Measurements from ENCODE around the gene ZSCAN9. TPM values are rescaled to one million over a fixed set of nuclear protein-coding genes. Genes with fewer than 3 reads are reported as not detected.

ZSCAN9 gene
- total RNA-seq, 1 experiment from 2014 or later: 21.0 TPM

GRCh38 chr6:28220257-28221133, 4.6 kb upstream of the ZSCAN9 start:
- DNase-seq (ENCODE audit: low read depth): peak; percentile 29

- no peak for DNase-seq (ENCODE audit: low read depth)
Observed at GRCh38 chr6:28224131-28225055, 682 bp upstream of the ZSCAN9 start.

GRCh38 chr6:28226460-28226859, 1.4 kb downstream of the ZSCAN9 start:
- DNase-seq (ENCODE audit: low read depth): no peak

- DNase-seq (ENCODE audit: low read depth): no peak
Observed at GRCh38 chr6:28232785-28233184, 7.7 kb downstream of the ZSCAN9 start.

GRCh38 chr6:28235912-28236452, 10.9 kb downstream of the ZSCAN9 start:
- DNase-seq (ENCODE audit: low read depth): no peak

GRCh38 chr6:28239636-28240035, 14.6 kb downstream of the ZSCAN9 start:
- DNase-seq (ENCODE audit: low read depth): no peak

GRCh38 chr6:28240471-28240870, 15.4 kb downstream of the ZSCAN9 start:
- DNase-seq (ENCODE audit: low read depth): no peak

- no peak for DNase-seq (ENCODE audit: low read depth)
Observed at GRCh38 chr6:28243946-28244345, 18.9 kb downstream of the ZSCAN9 start.

GRCh38 chr6:28245206-28245941, 20.3 kb downstream of the ZSCAN9 start:
- DNase-seq (ENCODE audit: low read depth): no peak

- DNase-seq (ENCODE audit: low read depth): no peak
Observed at GRCh38 chr6:28248916-28249315, 23.8 kb downstream of the ZSCAN9 start.

- no peak for DNase-seq (ENCODE audit: low read depth)
Observed at GRCh38 chr6:28250747-28251146, 25.7 kb downstream of the ZSCAN9 start.

- peak; percentile 12 for DNase-seq (ENCODE audit: low read depth)
Observed at GRCh38 chr6:28251661-28252008, 26.6 kb downstream of the ZSCAN9 start.

GRCh38 chr6:28252009-28252975, 27.2 kb downstream of the ZSCAN9 start, which contains the start of gene ZKSCAN4:
TSS of gene ZKSCAN4 (minus strand) at chr6:28252269. CDS start at chr6:28251980, 289 bp downstream.
- peak; percentile 93 for DNase-seq (ENCODE audit: low read depth)

GRCh38 chr6:28254121-28254519, 29.0 kb downstream of the ZSCAN9 start:
- no peak for DNase-seq (ENCODE audit: low read depth)

- DNase-seq (ENCODE audit: low read depth): no peak
Observed at GRCh38 chr6:28257042-28257441, 32.0 kb downstream of the ZSCAN9 start.

- no peak for DNase-seq (ENCODE audit: low read depth)
Observed at GRCh38 chr6:28258877-28259777, 34.1 kb downstream of the ZSCAN9 start, which contains the start of gene NKAPL. TSS of gene NKAPL (plus strand) at chr6:28259297. CDS start at chr6:28259372, 75 bp downstream.

- DNase-seq (ENCODE audit: low read depth): no peak
Observed at GRCh38 chr6:28263922-28264321, 38.8 kb downstream of the ZSCAN9 start.

- no peak for DNase-seq (ENCODE audit: low read depth)
Observed at GRCh38 chr6:28264834-28265401, 39.8 kb downstream of the ZSCAN9 start.

GRCh38 chr6:28266563-28266961, 41.5 kb downstream of the ZSCAN9 start:
- DNase-seq (ENCODE audit: low read depth): no peak
